GM12891 (cell line): ENCODE data around the gene ARSD.

Experiments used
- PAX5 ChIP-seq: IDR thresholded peaks from 2 replicates; pipeline ENCODE4 v1.6.1; 2011; ENCODE audit warnings: low read length, moderate library complexity, mild to moderate bottlenecking; ENCODE audit not compliant: insufficient read depth, severe bottlenecking
- POLR2A ChIP-seq: IDR thresholded peaks from 2 replicates; pipeline ENCODE4 v1.6.1; 2011; ENCODE audit warnings: low read depth, low read length, control low read depth

GRCh38 chrX:2875798-2876399, 53.2 kb downstream of the ARSD start:
- no peak for TF ChIP-seq PAX5
- no peak for TF ChIP-seq POLR2A
